Peyer's patch (tissue), 4 donors: ENCODE results near the gene FARP1. TPM values are rescaled to one million over a fixed set of nuclear protein-coding genes. Genes with fewer than 3 reads are reported as not detected.

Experiments
- DNase-seq, 3 donors: peaks; one replicate each; pipeline ENCODE4 v3.0.0-alpha.2; 2017 to 2019
- H3K27ac ChIP-seq, 4 donors: fragments of 200-600 bp; sonication (generic); one replicate each; pipeline ENCODE4 v1.5.1; 2016 to 2019
- H3K27me3 ChIP-seq, 2 donors: fragments of 200-600 bp; sonication (generic); one replicate each; pipeline ENCODE4 v1.5.1; 2019
- H3K36me3 ChIP-seq, 3 donors: fragments of 200-600 bp; sonication (generic); one replicate each; pipeline ENCODE4 v1.5.1; 2016 to 2019
- H3K4me1 ChIP-seq, 4 donors: fragments of 200-600 bp; sonication (generic); one replicate each; pipeline ENCODE4 v1.5.1; 2016 to 2019
- H3K4me3 ChIP-seq, 4 donors: fragments of 200-600 bp; sonication (generic); 1 replicate in 3 of 4; 2 replicates in 1 of 4; pipeline ENCODE4 v1.5.1; 2016 to 2019; ENCODE audit warnings: mild to moderate bottlenecking in 1 of 4
- H3K9me3 ChIP-seq, 4 donors: fragments of 200-600 bp; sonication (generic); one replicate each; pipeline ENCODE4 v1.5.1; 2016 to 2019; ENCODE audit warnings: mild to moderate bottlenecking in 1 of 4
- CTCF ChIP-seq, 6 experiments: fragments of 450-650 bp in 4 of 6; fragments of 200-600 bp in 2 of 6; sonication (generic) in 1 of 6; IDR thresholded peaks; one replicate each; pipeline ENCODE4 v1.5.1; 2017 to 2019; ENCODE audit warnings: antibody characterized with exemption in 6 of 6, mild to moderate bottlenecking in 3 of 6, moderate library complexity in 1 of 6
- POLR2A ChIP-seq, 2 donors: fragments of 450-650 bp; IDR thresholded peaks; one replicate each; pipeline ENCODE4 v1.5.1; 2017; ENCODE audit warnings: antibody characterized with exemption in 2 of 2, mild to moderate bottlenecking in 2 of 2, moderate library complexity in 2 of 2
- total RNA-seq, 4 donors: library from RNA; depleted of rRNA; stranded (reverse); fragments of >200 nt; gene quantifications; one replicate each; pipeline ENCODE4 v1.1.0, GENCODE V29; 2016

Gene FARP1
- total RNA-seq, 4 donors from 2014 or later: 10.6 to 61.1 (median 14.9) TPM

DNA sequence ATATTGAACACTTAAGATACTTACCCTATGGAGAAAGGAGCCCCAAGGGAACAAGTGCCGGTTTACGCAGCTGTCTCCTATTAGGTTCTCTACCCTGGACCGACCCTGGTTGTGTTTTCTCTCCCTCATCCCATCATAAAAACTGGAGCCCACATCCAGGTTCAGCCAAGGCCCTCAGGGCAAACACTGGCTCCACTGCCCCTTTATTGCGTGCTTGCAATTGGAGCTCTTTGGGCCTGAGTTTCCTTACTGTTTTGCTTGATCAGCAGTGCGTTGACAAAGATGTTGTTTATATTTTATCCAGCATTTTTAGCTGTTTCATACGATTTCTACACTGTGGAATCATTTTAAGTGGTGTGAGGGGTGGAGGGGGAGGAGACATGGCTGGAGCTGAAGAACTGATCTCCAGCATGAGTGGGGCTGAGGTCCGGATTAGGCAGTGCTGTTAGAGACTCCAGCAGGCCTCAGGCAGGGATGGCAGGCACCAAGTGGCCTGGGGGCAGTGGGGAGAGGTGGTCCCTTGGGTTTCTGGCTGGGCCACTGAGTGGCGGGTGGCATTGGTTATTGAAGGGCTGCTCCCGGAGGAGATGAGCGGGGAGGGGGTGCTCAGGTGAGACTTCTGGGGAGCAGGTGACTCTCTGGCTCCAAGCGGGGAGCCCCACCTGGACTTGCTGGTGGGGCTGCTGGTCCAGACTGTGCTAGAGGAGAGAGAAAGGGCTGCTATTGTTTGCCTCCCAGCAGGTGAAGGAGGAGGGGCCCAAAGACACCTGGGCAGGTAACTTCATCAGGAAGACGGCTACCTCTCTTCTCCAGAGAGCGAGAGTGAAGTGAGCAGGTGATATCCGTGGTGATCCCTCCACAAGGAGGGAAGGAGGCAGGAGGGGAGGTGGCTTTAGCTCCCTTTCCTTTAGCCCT is 96.5 kb downstream of the FARP1 start:
- no peak for DNase-seq
- no peak overlapping the region for H3K4me3 ChIP-seq
- no peak for TF ChIP-seq POLR2A (IDR thresholded peaks at IDR 0.05)
- TF ChIP-seq CTCF (IDR thresholded peaks at IDR 0.05): no peak
- H3K9me3 ChIP-seq: no peaks in the 10 kb centered on the region
- no peaks in the 10 kb centered on the region for H3K27me3 ChIP-seq
- no peaks in the 10 kb centered on the region for H3K4me1 ChIP-seq
- H3K27ac ChIP-seq: no peak overlapping the region
- no peaks in the 10 kb centered on the region for H3K36me3 ChIP-seq

GRCh38 chr13:98240135-98240534 is 97.2 kb downstream of the FARP1 start:
- no peak overlapping the region for H3K4me3 ChIP-seq
- no peak for TF ChIP-seq POLR2A (IDR thresholded peaks at IDR 0.05)
- no peak for DNase-seq
- no peaks in the 10 kb centered on the region for H3K4me1 ChIP-seq
- H3K9me3 ChIP-seq: no peaks in the 10 kb centered on the region
- H3K27me3 ChIP-seq: no peaks in the 10 kb centered on the region
- no peak overlapping the region for H3K27ac ChIP-seq
- no peaks in the 10 kb centered on the region for H3K36me3 ChIP-seq

DNA sequence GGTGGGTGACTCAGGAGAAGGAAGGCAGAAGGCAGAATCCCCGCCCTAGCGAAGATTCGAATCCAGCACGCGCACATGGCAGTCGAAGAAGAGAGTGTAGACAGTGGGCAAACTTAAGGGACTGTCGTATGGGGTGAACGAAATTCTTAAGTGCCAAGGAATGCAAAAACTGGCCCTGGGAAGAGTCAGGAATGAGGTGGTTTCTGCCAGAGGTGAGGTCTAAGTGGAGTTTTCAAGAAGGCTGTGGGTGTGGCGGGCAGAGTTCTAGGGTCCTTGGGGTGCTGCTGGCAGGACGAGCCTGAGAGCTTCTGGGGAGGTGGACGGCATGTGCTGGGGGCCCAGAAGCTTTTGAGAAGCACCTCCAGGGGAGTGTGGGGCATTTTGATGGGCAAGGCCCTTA is 98.1 kb downstream of the FARP1 start:
- Histone ChIP-seq H3K36me3 (no peaks in the 10 kb centered on the region), H3K4me3 (no peak overlapping the region), H3K27ac (no peak overlapping the region), H3K9me3 (no peaks in the 10 kb centered on the region), H3K27me3 (no peaks in the 10 kb centered on the region), H3K4me1 (no peaks in the 10 kb centered on the region)
- no peak for TF ChIP-seq POLR2A (IDR thresholded peaks at IDR 0.05)
- no peak for TF ChIP-seq CTCF (IDR thresholded peaks at IDR 0.05)
- no peak for DNase-seq

DNA sequence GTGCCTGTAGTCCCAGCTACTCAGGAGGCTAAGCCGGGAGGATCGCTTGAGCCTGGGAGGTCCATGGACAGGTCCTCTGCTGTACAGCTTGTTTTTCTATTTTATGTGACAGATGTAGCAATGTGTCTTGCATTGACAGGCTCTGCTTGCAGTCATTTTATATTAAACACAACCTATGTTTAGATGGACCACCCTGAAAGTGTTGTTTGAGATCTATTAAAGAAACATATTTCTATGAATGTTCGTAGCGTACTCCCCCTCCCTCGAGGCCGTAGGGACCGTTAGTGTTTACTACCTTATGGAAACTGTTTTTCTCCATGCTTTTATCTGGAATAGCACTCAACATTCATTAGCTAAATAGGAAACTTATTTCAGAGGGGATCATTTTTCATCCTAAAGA is 99.1 kb downstream of the FARP1 start:
- no peak for DNase-seq
- no peaks in the 10 kb centered on the region for H3K27me3 ChIP-seq
- no peaks in the 10 kb centered on the region for H3K9me3 ChIP-seq
- no peak overlapping the region for H3K27ac ChIP-seq
- H3K4me3 ChIP-seq: no peak overlapping the region
- no peaks in the 10 kb centered on the region for H3K4me1 ChIP-seq
- H3K36me3 ChIP-seq: no peaks in the 10 kb centered on the region
- TF ChIP-seq CTCF (IDR thresholded peaks at IDR 0.05) (no peak), POLR2A (IDR thresholded peaks at IDR 0.05) (no peak)

GRCh38 chr13:98242403-98242802 is 99.5 kb downstream of the FARP1 start:
- DNase-seq: no peak
- no peaks in the 10 kb centered on the region for H3K9me3 ChIP-seq
- TF ChIP-seq CTCF (IDR thresholded peaks at IDR 0.05) (no peak), POLR2A (IDR thresholded peaks at IDR 0.05) (no peak)
- H3K27me3 ChIP-seq: no peaks in the 10 kb centered on the region
- no peak overlapping the region for H3K27ac ChIP-seq
- H3K4me3 ChIP-seq: no peak overlapping the region
- no peaks in the 10 kb centered on the region for H3K36me3 ChIP-seq
- no peaks in the 10 kb centered on the region for H3K4me1 ChIP-seq

- no peak for TF ChIP-seq POLR2A (IDR thresholded peaks at IDR 0.05)
- no peak for TF ChIP-seq CTCF (IDR thresholded peaks at IDR 0.05)
- no peaks in the 10 kb centered on the region for H3K9me3 ChIP-seq
- no peaks in the 10 kb centered on the region for H3K36me3 ChIP-seq
- no peak overlapping the region for H3K4me3 ChIP-seq
- no peak for DNase-seq
- H3K27ac ChIP-seq: no peak overlapping the region
- no peaks in the 10 kb centered on the region for H3K4me1 ChIP-seq
- no peaks in the 10 kb centered on the region for H3K27me3 ChIP-seq
Measured at GRCh38 chr13:98243929-98244272, 101.0 kb downstream of the FARP1 start.
